NCI-H2171 treated with DMSO at 0.1 percent for 48 hours (cell line): Measurements from ENCODE around the gene MTHFSD.

Source experiments
- DNase-seq: peaks from one replicate; lab custom pipeline; 2025; lab: John Stamatoyannopoulos, UW

The MTHFSD gene

DNA sequence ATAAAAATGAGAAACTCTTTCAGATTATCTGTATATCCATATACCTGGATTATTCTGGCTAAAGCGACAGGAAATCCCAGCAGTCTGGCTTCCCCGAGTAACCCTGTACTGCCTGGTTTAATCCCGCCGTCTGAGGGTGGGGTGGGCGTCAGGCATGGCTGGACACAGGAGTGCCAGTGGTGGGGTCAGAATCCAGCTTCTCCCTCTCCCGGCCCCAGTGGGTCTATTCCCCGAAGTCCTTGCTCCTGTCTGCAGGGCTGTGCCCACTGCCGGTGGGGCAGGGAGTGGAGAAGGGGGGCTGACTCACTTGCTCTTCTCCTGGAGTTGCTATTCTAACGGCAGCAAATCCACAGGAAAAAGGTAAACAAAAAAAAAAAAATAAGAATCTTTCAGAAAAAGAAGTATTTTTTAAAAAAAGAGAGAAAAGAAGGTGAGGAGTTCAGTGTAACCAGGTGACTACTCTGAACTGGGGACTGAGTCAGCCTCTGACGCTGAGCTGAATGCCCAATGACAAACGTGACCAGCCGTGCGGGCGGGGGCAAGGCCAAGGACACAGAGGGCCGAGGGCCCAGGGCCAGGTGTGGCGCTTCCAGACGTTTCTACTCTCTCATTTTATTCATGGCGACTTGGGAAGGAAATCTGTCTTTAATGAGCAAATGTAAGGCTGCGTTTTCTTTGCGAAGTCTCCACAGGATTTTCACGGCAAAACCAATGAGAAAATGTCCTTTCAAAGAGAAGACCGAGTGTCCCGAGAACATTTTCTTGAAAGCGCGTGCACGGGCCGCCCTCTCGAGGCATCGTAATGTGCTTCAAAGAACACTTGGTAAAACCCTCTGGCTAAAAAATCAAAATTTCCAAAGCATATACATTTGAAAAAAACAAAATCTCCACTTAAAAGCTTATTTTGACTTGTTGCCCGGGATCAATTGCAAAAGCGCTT lies 24.5 kb downstream of the MTHFSD start:
- DNase-seq: no peak

DNA sequence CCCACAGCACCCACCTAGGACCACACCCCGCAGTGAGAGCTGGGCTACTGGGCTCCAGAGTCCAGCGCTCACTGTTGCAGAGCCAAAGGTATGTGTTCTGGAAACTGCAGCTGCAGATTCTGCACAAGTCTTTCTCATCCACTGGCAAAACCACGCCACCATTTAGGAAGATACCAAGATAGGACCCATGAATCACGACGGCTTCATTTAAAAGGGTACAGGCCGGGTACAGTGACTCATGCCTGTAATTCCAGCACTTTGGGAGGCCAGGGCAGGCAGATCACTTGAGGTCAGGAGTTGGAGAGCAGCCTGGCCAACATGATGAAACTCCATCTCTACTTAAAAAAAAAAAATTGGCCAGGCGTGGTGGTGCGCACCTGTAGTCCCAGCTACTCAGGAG lies 25.9 kb downstream of the MTHFSD start:
- no peak for DNase-seq

GRCh38 chr16:86528061-86528929 lies 26.7 kb downstream of the MTHFSD start:
- DNase-seq: peak; percentile 32

DNA sequence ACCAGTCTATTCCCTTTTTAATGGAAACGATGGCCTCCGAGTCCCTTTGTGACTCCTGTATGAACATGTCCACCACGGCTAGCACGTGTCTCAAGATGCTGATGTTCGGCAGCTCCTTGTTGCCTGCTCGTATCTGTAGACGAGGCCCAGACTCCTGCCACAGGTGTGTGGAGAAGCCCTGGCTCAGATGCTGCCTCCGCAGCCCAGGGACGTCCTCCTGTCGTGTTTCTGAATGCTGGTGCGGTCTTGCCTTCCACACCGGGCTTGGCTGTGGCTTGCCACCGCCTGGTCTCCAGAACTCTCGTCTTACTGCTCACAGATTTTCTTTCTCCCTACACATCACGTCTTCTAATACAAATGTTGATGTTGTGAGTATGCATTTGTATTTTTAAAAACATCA lies 27.7 kb downstream of the MTHFSD start:
- no peak for DNase-seq

GRCh38 chr16:86525696-86526095 lies 29.3 kb downstream of the MTHFSD start:
- DNase-seq: no peak

GRCh38 chr16:86524029-86524428 lies 31.0 kb downstream of the MTHFSD start:
- DNase-seq: no peak

GRCh38 chr16:86523166-86523740 lies 31.8 kb downstream of the MTHFSD start:
- no peak for DNase-seq

GRCh38 chr16:86522634-86523033 lies 32.4 kb downstream of the MTHFSD start:
- DNase-seq: no peak

DNA sequence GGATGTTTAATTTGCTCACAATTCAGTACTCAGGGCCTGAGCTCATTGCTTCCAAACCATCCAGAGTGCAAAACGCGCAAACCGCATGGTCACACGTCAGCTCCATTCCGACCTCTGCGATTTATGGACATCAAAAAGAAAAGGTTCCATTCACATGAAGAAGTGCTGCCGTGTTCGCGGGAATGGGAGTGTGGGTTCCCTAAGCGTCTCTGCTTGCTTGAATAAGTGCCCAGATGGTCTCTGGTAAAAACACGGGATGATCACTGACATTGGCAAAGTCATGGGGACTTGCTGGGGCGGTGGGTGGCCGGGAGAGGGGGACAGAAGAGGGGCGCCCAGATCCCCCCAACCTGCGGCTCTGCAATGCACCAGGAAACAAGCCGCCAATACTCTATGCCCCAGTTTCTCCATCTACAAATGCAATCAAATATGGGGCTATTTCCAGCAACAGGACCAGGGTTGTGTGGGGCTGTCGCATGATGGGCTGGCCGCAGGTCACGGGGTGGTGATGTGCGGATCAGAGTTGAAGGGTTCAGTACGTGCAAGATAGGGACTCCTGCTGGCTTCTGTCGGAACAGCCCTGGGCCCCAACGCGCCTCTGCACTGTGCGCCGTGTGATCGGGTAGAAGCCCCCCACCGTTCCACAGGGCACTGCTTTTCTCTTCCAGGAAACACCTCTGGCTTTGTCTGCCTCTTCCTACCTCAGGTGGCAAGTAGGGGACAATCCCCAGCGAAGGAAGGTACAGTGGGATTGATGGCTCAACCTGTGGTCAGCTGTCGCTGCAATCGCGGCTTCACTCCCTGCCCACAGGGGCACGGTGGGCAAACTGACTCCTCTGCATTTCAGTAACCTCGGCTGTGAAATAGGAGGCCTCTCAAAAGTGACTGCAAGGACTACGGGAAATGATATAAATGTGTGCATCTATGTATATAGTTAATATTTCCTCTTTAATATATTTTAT lies 33.5 kb downstream of the MTHFSD start:
- DNase-seq: no peak

- DNase-seq: no peak
Measured at GRCh38 chr16:86520317-86521210, 34.5 kb downstream of the MTHFSD start.

DNA sequence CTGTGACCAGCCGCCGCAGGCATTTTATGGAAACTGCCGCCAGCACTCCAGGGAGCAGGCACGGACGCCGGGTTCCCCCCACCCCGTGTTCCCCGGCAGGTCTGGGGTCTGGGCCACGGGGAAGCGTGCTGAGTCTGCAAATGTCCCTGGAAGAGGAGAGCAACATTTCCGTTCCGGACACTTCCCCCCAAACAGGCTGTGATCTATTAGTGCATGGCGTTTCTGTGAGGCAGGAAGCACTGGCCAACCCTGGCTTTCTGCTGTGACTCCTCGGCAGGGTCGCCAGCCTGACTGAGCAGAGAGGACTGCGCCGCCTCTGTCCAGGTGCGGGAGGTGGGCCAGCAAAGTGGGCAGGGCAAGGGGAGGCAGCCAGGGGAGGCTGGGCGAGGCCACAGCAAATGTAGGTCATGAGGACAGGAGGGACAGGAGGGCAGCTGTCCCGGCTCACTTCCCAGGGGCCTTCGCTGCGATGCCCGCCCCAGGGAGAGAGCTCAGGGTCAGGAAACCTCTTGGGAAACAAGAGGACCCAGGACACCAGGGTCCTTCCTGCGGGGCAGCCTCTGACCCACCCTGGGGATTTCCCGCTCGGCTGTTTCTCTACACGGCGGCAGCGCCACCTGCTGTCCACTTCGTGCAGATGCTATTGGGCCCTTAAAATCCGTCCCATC lies 35.3 kb downstream of the MTHFSD start:
- peak; percentile 54 for DNase-seq

DNA sequence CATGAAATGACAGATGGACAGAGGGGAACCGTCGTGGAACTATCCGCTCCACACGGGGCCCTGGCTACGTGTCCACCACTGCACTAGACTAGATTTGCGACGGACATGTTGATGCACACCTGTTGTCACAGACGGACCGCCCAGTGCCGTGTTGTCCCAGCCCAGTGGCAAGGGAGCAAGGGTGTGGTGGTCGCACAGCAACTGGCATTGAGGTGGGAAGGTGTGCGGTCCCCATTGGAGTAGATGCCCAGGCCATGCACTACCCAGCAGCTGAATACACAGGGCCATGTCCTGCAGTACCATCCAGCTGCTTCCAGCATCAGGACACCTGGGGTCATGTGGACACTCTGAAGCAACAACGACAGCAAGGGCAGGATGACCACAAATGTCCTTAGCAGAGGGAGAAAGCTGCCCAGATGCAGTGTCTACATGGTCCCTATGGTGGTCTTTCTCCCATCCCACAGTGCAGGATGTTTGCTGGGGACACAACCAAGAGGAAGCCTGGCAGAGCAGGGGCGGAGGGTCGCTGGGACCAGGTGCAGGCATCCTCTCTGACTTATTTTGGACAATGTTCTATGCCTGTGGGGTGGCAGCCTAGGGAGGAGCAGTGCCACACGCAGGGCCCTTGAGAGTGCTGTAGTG lies 35.9 kb downstream of the MTHFSD start:
- no peak for DNase-seq

GRCh38 chr16:86517652-86518258 lies 37.3 kb downstream of the MTHFSD start:
- peak; percentile 18 for DNase-seq

GRCh38 chr16:86517033-86517432 lies 38.0 kb downstream of the MTHFSD start:
- DNase-seq: no peak

DNA sequence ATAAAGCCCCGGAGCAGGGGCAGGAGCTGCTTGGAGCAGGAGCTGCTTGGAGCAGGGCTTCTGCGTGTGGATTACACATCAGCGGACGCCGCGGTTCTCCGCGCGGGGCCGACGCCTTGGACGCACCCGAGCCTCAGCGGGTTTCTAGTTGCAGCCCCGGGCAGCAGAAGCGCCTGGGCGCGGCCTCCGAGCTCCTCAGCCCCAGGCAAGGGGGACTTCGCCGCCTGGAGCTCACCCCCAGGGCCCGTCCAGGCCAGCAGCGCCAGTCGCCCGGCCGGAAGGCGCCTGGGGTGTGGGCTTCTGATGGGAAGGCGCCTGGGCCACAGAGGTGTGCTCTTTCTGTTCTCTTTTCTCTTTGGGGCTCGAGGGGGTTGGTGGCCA lies 38.4 kb downstream of the MTHFSD start:
- DNase-seq: no peak

DNA sequence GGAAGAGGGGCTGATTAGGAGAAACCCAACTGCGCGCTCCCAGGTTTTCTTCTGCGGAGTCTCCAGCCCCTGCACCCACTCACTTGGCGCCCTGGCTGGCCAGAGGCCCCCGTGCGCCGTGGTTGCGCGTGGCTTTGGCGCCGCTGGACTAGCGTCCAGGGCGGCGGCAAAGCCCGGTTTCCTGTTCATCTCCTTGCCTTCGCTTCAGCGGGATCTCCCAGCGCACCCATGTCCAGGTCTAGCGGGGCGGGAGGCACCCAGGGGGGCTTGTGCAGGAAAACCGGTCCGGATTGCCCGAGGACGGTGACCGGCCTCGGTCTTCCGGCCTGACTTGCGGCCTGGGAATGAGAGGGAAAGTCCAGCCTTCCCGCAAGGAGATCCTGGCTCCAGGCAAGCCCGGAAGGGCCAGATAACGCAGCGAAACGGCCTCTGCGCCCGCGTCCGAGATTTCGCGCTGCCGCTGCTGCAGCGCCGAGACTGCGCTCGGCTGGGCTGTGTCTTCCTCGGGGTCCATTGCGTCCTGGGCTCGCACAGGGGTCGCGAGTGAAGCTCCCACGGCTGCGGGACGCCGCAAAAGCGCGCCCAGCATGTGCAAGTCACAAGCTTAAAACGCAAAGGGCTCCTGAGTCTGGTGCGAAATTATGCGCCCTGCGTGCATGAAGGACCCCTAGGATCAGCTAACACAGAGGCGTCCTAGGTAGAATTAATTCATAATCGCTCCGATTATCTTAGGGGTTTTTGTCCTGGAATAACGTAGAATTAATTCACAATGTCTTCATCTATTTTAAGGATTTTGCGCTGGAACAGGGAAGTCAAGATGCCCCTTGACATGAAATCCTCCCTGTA lies 39.0 kb downstream of the MTHFSD start:
- DNase-seq: no peak

- no peak for DNase-seq
Measured at GRCh38 chr16:86515413-86515776, 39.6 kb downstream of the MTHFSD start.
